22Rv1 (cell line): ENCODE measurements around the gene ZBTB7C.

Experiments
- H3K27ac ChIP-seq: fragments of 450-650 bp; 2 replicates; pipeline ENCODE4 v1.5.1; 2017
- CTCF ChIP-seq: fragments of 450-650 bp; IDR thresholded peaks from 2 replicates; pipeline ENCODE4 v1.5.1; 2017; ENCODE audit warnings: mild to moderate bottlenecking
- ZFX ChIP-seq: fragments of 450-650 bp; IDR thresholded peaks from 2 replicates; pipeline ENCODE4 v1.6.1; 2017; ENCODE audit warnings: antibody characterized with exemption, borderline replicate concordance

Gene ZBTB7C

DNA sequence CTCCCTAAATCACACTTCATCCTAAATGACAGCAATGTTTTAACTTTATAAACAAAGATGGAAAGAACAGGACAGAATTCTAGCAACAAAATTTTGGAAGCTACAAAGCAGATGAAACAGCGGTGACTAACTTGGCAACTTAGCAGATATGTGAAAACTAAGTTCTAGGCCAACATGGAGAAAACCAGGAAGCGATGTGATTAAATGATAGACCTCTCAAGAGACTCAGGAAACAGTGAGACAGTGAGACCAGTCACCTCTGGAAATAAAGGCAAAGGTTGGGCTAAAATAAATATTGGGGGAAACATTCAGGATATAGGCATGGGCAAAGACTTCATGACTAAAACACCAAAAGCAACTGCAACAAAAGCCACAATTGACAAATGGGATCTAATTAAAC lies 24.4 kb upstream of the ZBTB7C start:
- TF ChIP-seq CTCF (no peak), ZFX (no peak)

GRCh38 chr18:48430150-48430549 lies 21.0 kb upstream of the ZBTB7C start:
- TF ChIP-seq CTCF (no peak), ZFX (no peak)
- H3K27ac ChIP-seq = no peak overlapping the region

More for the DNA sequence above, 24.4 kb upstream of the ZBTB7C start:
- H3K27ac ChIP-seq = no peak overlapping the region

DNA sequence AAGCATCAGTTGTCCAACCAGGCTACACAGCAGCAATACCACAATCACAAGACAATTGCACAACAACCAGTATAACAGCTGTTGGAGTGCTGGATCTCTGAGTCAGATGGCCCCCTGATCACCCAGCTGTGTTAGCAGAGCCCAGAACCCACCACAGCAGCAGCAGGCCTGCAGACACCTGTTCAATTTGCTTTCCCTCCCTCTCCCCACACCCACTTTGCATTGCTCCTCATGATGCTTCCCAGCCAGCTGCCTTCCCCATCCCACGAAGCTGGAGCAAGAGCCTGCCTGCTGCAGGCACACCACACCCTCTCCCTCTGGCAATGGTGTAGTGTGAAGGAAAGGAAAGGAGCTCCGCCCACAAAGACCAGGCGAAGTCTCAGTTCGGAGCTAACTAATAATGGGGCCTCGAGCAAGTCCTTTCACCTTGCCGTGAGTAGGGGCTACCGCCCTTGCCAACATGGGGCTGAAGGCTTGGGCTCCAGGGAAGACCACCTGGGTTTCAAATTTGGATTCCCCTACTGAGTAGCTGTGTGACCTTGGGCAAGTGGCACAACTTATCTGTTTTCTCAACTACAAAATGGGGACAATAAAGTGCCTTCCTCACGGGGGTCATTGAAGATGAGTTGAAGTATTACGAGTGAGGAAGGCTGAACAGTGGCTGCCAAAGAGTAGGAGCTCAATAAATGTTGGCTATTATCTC lies 19.4 kb upstream of the ZBTB7C start:
- no peak for TF ChIP-seq ZFX
- no peak for TF ChIP-seq CTCF
- H3K27ac ChIP-seq = no peak overlapping the region

- TF ChIP-seq ZFX (no peak), CTCF (no peak)
- no peak overlapping the region for H3K27ac ChIP-seq
These were observed 13.8 kb upstream of the ZBTB7C start for GRCh38 chr18:48422947-48423378.

GRCh38 chr18:48419277-48420022 lies 10.3 kb upstream of the ZBTB7C start:
- TF ChIP-seq ZFX (no peak), CTCF (peak; percentile 25; the same call in 1 of the 2 replicates)
- H3K27ac ChIP-seq = no peak overlapping the region

DNA sequence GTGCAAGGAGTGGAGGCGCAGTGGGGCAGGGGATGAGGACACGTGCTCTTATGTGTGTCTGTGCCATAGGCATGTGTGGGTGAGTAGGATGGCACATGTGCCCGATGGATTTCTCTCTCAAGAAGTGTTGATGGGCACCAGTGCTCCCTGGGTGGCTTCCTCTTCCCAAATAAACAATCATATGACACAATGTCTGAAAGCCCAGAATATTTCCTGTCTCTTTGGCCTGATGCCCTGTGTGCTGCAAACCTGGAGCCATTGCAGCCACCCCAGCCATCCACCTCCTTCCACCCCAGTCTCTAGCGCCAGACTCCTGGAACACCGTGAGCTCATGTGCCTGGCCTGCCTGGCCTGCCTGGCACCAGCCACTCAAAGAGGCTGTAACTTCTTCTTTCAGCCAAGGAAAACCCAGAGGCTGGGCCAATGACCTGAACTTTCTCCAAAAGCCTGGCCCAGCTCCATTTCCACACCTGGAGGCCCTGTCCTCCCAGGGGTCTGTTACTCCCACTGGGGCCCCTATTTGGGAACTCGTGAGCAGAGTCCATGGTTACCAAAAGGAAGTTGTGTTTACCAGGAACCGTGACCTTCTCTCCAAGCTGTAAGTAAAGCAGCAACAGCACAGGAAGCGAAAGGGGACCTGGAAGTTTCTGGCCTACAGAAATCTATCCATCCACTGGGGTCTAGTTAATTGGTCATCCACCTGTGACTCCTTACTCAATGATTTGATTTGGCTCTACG lies 9.5 kb upstream of the ZBTB7C start:
- TF ChIP-seq CTCF = no peak
- H3K27ac ChIP-seq = no peak overlapping the region

DNA sequence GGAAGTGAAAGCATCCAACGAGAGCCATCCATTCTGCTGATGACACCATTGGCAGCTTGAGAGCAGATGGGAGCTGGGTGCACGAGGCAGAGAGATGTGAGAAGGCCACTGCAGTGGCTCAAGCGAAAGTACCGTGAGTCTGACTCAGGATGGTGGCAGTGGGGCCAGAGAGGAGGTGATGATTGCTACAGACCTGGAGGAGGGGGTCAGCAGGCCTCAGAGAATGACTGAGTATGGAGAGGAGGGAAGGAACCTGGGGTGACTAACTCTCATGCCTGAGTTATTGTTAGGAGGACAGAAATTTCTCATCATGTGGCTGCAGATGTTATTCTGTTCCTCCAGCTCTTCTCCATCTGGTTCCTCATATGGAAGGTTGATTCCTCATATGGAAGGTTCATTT lies 8.8 kb upstream of the ZBTB7C start:
- H3K27ac ChIP-seq = no peak overlapping the region
- TF ChIP-seq CTCF = no peak
- no peak for TF ChIP-seq ZFX
